Activated CD8-positive, alpha-beta memory T cell treated with anti-CD3 and anti-CD28 coated beads, Interleukin-2, amount 50 U/mL, for 1 hour (primary cell): ENCODE data around the gene CNTNAP2.
"Not testable (repeated sequence)": the region's sequence is repeated elsewhere in the genome, so short reads cannot be mapped to it uniquely, and the experiment has no call there.

ENCODE experiments used
- DNase-seq: peaks from one replicate; pipeline ENCODE4 v3.0.0-alpha.2; 2020; ENCODE audit errors: extremely low read depth

Gene CNTNAP2

DNA sequence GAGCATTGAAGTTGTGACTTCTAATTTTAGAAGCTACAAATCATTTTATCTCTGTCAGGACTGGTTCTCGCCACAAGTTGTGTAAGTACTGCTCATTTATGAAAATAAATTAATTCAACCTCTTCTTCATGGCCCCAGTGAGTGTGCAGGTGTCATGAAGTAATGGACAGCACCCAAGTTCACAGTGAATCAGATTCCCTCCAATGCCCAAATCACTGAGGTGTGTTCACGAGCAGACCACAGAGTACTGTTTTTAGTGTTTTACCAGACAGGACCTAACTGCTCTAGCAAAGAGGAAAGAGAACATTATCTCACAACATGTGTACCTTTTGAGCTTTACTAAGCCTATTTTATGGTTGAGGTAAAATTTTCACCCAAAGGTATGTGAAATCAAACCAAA is 980.0 kb downstream of the CNTNAP2 start:
- DNase-seq: no peak

DNA sequence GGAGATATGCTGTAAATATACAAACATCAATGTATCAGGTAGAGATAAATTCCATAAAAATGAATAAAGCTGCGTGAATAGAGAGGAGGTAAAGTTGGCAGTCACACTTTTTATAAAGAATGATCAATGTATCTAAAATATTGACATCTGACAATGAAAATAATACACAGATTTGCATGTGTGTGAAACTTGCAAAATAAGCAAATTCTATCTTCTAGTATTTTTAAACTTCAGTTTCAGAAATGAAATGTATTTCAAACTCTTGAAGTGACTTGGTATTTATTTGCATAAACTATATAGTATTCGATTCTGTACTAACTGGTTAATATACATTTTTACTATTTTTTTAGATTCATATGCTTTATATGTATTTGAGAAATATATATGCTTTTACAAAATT is 986.6 kb downstream of the CNTNAP2 start:
- DNase-seq: no peak

DNA sequence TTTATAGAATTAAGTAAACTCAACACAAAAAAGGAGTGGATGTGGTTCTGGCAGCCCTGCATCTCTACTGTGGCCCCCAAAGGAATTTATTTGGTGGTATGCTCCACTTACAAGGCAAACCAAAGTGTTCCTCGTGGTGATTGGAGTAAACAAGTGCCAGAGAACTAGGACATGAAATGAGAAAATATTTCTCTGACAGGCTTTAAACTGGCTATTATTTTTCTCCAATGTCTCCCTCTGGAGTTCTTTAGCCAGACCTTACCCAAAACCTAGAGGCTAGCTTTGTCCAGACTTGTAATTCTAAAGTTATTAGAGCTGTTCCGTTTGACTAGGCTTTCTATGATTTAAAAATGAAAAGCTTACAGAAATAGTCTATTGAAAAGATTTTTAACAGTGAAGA is 990.1 kb downstream of the CNTNAP2 start:
- no peak for DNase-seq

DNA sequence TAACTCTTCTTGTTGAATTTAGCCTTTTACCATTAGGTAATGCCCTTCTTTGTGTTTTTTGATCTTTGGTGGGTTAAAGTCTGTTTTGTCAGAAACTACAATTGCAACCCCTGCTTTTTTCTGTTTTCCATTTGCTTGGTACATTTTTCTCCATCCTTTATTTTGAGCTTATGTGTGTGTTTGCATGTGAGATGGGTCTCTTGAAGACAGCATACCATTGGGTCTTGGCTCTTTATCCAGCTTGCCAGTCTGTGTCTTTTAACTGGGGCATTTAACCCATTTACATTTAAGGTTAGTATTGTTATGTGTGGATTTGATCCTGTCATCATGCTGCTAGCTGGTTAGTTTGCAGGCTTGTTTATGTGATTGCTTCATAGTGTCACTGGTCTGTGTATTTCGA is 997.9 kb downstream of the CNTNAP2 start:
- DNase-seq: not testable (repeated sequence)

DNA sequence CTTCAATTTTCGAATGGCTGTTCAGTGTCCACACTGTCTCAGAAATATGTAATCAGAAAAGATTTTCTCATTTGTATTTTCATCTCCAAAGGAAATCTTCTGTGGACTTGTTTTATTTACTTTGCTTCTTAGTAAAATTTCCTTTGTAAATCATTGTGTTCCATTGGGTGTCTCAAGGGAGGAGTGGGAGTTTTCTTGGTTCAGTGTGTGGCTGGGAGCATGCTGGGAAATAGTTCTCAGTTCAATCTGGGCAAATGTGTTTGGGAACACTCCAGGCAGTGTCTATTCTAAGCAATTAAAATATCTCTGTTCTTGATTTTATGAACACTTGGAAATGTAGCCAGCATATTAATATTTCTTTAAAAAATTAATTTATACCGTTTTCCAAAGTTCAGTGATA is 1019.8 kb downstream of the CNTNAP2 start:
- DNase-seq: no peak

DNA sequence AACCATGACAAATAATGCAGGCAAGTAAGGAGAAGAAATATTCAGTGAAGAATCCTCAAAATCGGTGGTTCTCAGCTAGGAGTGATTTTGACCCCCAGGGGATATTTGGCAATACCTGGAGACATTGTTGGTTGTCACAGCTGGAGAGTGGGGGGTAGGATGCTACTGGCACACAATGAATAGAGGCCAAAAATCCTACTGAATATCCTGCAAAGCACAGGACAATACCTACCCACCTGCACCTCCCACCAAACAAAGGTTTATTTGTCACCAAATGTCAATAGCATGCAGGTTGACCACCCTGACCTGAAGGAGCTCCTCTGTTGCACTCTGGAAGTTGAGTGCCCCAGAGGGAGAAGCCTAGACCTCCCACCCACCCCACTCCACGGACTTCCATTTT is 1028.6 kb downstream of the CNTNAP2 start:
- DNase-seq: no peak

DNA sequence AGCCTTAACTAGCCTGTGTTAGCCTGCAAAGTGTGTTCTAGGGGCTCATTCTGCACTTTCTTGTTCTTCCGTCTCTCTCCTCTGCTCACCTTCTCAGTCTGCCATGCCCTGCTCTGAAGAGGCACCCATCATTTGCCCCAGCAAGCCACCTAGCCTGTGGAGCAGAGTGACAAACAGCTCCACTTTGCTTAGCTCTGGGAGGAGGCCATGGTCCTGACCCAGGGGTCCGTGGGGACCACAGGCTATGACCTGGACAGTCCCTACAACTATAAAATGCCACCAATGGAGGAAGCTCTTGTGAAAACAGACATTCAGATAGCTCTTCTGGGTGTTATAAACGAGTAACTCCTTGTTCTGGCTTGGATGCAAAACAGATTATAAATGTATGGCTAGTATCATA is 1029.6 kb downstream of the CNTNAP2 start:
- DNase-seq: no peak

DNA sequence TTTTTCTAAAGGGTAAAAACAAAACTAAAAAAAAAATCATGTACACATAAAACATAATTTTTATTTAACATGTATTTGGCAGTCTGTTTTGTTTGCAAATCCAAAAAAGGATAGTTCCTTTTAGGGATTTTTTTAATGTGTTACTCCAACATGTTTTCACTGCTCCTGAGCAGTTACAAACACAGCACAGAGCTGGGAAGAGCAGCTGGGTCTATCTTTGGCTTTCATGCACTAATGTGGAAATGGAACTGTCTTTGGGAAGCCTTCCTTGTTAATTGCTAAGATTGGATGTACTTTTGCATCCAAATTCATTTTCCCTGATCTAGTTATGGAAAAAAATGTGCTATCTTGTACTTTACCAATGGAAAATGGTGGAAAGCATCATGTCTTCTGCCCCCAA is 1035.1 kb downstream of the CNTNAP2 start:
- DNase-seq: no peak

DNA sequence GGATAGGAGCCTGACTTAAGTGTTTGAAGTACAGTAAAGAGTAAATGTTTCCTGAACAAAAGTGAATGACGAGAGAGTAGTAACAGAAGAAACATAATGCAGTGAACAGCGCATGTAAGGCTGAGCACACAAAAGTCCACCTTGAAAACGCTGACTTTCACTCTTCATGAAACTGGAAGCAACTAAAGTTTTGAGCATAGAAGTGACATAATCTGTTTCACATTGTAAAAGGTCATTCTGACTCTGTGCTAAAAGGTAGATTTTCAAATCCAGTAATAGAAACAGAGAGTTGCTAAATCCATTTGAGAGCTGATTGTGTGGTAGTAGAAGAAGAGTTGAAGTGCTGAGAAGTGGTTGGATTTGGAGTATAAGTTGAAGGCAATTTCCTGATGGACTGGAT is 1037.0 kb downstream of the CNTNAP2 start:
- DNase-seq: no peak

DNA sequence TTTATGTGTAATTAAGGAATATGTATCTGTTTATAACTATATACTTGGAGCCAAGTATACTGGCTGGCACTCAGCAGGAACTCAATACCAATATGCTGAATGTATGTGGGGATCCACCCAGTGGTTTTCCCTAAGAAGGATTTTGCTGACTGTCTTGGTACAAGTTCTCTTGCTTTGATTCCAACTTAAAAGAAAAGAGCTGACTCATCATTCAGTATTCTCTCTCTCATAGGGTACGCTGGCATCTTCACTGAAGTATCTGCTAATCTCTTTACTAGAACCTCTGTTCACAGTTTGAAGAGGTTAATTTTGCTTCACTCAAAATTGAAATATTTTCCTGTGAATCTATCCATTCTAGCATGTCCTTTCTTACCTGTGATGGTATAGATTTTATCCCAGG is 1044.8 kb downstream of the CNTNAP2 start:
- no peak for DNase-seq

DNA sequence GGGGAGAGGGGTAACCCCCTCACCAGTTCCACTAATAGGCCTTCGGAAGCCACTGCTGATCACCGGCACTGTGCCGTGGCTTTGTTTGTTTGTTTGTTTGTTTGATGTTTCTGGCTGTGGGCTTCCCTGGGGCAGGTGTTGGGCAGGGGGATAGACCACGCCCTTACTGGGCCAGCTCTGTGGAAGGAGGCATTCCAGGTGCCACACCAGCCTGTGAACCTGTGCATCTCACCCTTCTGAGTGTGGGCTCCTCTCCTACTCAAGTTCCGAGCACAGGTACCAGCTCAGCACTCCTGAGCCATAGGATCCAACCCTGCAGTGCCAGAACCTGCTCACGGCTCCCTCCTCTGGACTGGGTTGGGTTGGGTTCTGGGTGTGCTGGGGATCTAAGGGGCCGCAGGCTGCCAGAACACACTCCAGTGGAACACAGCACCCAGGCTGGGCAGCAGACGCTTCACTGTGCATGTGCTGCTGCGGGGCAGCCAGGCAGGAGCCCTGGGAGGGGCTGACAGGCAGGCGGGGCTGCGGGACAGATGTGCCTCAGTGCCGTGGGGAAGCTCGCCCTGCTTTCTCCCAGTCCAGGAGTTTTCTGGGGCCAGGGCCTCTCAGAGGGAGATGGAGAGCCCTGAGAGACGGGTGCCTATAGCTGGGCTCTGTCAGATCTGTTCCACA is 1053.9 kb downstream of the CNTNAP2 start:
- no peak for DNase-seq

DNA sequence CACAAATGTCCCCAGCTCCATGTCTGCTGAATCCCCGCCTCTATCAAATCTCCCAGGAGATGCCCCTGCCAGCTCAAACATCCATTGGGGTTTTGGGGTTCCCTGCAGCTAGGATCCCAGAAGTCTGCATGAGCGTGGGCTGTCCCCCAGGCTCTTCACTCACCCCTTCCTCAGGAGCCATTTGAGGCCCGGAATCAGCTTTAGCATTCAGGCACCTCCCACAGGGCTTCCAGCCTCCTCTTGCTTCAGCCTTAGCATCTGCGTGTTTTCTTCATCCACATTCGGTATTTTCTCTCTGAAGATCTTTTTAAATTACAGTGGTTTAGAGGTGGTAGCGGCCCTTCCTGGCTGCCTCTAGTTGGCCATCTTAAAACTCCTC is 1054.4 kb downstream of the CNTNAP2 start:
- no peak for DNase-seq

DNA sequence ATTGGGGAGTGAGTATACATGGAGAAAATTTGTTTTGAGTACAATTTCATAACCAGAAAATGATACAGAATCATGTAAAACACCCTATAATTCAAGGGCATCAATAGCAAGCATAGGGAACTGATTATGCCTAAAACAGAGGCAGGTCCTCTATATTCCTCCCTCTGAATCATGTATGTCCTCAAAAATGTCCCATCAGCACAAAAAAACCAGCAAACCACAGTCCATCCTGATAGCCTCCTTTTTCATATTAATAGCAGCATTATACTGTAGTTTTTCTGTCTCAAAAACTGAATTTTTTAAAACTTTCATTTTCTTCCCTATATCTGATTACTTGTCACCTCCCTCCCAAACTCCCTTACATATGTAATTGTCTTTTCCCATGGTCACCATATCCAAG is 1057.3 kb downstream of the CNTNAP2 start:
- DNase-seq: no peak

DNA sequence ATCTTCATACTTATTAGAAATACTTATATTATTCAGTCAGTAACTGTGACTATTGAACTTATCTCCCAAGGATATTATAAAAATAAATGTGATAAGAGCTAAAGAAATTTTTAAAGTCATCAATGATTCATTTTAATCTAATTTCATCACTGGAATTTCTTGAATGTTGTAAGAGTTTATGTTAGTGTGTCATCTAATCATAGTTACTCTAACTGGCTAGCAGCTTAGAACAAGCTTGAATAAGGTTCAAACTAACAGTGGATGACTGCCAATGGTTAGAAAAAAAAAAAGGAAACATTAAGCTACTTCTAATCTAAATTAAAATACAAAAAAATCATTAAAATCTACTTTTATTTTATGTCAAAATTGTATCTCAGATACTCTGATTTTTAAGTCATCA is 1066.3 kb downstream of the CNTNAP2 start:
- DNase-seq: no peak

DNA sequence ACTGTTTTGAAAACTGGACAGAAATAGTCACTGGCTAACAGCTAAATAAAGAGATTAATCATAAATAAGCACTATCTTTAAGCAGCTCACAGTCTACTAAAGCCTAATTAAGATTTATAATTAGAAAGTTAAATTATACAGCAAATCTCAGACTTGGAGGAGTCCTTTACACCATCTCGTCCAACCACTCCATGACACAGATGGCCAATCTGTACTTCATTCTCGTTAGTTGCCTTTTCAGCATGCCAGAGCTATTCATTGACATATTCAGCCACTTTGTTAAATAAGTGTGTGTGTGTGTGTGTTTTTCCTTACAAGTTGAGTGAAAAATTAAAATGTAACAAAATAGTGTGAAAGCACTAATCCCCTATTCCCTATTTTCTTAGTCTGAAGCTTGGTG is 1066.7 kb downstream of the CNTNAP2 start:
- no peak for DNase-seq

DNA sequence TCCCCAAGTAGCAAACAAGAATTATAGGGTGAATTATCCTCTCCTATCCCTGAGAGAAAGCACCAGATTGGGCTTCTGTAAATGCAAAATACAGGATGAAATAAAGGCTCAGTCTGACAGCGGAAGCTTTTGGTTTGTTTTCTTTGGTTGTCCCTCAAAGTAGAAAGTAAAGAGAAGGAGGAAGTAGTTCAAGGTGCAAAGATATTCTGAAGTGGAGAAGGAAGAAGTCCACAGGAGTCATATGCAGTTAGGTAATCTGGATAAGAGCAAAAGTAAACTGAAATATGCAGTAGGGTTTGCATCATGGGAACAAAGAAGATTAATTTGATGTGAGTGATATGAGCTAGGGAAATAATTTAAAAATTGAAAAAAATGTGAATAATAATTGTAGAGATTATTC is 1071.9 kb downstream of the CNTNAP2 start:
- DNase-seq: no peak

DNA sequence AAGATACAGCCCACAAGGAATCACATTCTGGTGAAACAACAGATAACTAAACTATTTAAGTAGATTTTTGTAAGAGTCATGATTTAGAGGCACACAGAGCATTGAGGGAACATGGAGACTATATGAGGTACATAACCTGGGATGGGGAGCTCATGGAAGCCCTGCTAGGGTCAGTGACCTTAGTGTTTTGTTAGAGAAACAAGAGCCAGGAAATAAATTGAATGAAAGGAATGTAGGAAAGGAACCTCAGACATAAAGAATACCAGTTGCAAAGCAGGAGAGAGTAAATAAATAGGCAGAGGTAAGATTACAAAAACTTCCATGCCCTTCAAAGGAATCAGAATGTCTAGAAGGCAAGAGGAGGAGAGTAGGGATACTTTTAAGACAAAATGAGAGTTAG is 1076.9 kb downstream of the CNTNAP2 start:
- DNase-seq: no peak

DNA sequence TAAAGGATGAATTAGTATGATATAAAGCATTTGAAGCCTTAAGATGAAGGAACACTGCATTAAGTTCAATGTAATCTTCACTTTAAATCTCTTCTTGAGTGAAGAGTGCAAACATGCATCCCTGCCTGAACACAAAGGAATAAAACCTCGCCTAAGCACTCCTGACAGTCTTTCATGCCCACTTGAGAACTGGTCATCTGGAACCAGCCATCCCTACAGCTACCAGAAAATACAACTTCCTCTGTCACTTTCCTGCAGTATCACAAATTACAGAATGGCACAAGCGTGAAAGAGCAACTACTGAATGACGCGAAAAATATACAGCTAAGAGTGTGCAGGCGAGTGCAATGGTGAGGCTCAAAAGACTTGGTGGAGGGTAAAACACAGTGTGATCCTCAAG is 1079.9 kb downstream of the CNTNAP2 start:
- no peak for DNase-seq

DNA sequence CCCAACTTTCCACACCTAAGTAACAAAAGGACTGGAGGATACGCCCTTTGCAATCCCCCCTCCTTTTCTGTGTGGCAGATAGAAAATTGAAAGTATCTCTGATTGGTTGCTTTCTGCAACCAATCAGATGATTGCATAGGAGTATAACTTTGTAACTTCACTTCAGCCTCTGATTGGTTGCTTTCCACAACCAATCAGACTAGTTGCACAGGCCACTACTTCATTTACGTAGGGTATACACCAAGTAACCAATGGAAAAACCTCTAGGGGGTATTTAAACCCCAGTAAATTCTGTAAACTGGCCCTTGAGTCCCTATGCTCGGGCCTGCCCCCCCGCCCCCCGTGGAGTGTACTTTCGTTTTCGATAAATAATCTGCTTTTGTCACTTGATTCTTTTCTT is 1080.4 kb downstream of the CNTNAP2 start:
- no peak for DNase-seq

DNA sequence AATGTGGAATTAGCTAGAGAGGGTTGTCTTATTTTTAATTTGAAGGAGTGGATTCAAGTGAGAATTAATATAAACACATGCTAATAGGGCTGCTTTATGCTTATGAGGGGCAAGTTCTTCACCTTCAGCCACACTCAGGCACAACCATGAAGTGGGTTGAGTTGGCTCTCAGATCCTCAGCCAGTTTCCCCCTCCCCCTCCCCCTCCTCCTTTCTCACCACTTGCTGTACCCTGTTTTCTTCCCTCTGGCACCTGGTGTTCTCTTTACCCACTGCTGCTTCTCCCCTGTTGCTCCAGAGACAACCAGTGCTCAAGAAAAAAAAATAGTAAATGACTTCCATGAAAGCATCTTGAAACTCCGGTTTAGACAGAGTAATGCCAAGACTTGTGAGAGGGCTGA is 1083.3 kb downstream of the CNTNAP2 start:
- DNase-seq: no peak

DNA sequence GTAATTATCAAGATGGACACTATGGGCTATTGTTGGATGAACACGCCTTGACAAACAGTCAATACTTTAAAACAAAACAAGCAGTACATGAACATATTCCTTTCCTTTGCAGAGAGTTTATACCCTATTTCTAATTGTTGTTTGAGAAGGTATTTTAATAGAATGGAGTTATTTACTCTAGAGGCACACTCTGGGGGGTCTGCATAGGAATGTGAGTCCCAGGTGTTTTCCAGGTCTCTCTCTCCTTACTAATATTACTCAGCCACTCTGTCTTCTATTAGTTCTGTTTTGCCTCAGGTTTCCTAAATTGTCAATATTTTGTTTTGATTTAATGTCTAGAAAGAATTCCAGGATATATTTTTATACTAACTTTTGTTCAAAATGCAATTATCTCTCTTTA is 1091.4 kb downstream of the CNTNAP2 start:
- DNase-seq: no peak

DNA sequence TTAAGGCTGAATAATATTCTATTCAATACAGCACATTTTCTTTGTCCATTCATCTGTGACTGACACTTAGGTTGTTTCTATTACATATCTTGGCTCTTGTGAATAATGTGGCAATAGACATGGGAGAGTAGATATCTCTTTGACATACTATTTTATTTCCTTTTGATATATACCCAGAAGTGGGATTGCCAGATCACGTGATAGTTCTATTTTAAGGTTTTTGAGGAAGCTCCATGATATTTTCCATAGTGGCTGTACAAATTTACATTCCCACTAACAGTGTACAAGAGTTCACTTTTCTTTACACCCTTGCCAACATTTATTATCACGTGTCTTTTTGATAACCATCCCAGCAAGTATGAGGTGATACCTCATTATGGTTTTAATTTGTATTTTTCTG is 1114.7 kb downstream of the CNTNAP2 start:
- DNase-seq: no peak

DNA sequence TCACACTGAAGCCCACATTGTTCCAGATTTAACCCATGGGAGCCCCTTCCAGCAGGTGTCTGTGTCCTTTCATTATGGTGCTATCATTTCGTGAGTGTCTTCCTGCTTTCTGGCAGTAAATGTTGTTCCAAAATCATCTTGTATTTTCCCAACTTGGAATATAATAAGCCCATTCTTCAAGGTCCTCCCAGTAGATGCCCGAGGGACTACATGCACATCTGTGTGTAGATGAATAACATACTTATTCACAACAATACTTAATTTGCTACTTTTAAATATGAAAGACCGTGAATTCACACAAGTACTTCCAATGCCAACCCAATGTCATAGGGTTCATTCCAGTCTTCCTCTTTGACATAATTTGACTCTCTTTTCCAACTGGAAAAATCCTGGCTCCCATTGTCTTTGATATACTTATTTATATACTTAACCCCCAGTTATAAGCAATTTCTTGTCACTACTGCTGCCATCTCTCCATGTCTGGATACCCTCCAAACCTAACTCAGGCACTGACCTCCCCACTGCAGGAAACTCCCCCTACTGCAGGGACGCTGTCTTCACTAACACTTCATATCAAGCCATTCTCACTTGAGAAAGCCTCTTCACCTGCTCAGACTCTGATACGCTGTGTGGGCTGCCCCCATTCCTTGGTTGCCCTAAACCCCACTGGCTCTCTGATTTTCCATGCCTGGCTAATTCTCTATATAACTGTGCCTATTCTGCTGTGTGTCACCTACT is 1119.2 kb downstream of the CNTNAP2 start:
- DNase-seq: no peak

DNA sequence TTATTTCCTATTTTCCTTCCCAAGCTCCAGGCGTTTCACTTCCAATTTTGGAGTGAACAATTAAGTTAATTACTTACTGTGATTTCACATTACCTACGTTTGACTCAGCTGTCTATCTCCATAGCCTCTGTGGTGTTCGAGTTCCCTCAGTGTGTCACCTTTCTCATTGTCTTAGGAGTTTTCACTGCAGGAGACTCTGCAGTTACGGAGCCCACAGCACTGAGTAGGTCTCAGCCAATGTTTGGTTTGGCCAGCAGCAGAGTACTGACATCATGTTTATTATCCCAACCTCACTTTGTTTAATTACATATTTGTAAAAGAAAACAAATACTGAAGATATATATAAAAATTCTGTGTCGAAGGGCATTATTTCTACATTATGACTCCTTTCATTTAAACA is 1123.9 kb downstream of the CNTNAP2 start:
- DNase-seq: no peak
